ENCODE results near the gene RTN4RL1. TPM values are rescaled to one million over a fixed set of nuclear protein-coding genes. Genes with fewer than 3 reads are reported as not detected.

The RTN4RL1 gene
- not detected in 2 replicates for total RNA-seq (2014; rRNA removed; shearing (Covaris generic))
- total RNA-seq (2022), result not detected in 2 replicates
- not detected for Bru-seq, nascent RNA
- percentile 3 among the genes with signal in this experiment for BruChase-seq, experiment 1, labeled RNA remaining after a 6-hour chase
- percentile 2 among the genes with signal in this experiment for BruChase-seq, experiment 2, labeled RNA remaining after a 2-hour chase
- long read RNA-seq, result 0 reads

GRCh38 chr17:2025220-2025621 lies at the start of gene RTN4RL1:
TSS of gene RTN4RL1 (minus strand) at chr17:2025334. CDS start at chr17:2024865, 469 bp downstream.
- intact Hi-C loops (cut with micrococcal nuclease; ENCODE audit: unreplicated experiment), result no loop called here

GRCh38 chr17:2074919-2075318 lies 49.8 kb upstream of the RTN4RL1 start:
- Histone ChIP-seq H3K9me3 (ENCODE audit: low read length) (no peaks in the 10 kb centered on the region), H3K4me3 (ENCODE audit: low read depth, low read length, poor library complexity, severe bottlenecking) (no peak overlapping the region), H3K27ac (ENCODE audit: low read depth, low read length, poor library complexity, severe bottlenecking) (no peak overlapping the region), H3K36me3 (ENCODE audit: insufficient read depth, low read length) (no peaks in the 10 kb centered on the region; the same call in 1 of the 2 replicates), H3K4me1 (ENCODE audit: insufficient read depth, low read length, poor library complexity, severe bottlenecking) (no peaks in the 10 kb centered on the region), H2AFZ (ENCODE audit: low read length) (no peak overlapping the region), H4K20me1 (ENCODE audit: insufficient read depth, low read length) (no peaks in the 10 kb centered on the region), H3K79me2 (ENCODE audit: insufficient read depth, low read depth, low read length) (no peaks in the 10 kb centered on the region), H3K9me2 (ENCODE audit: insufficient read depth, low read length) (no peaks in the 10 kb centered on the region), H3K4me2 (ENCODE audit: low read length) (no peak overlapping the region)
- TF ChIP-seq CTCF (conservative IDR thresholded peaks at IDR 0.05; ENCODE audit: low read length), result no peak
- TF ChIP-seq EZH2phosphoT487 (IDR thresholded peaks at IDR 0.05; ENCODE audit: borderline replicate concordance, low read depth, low read length), result no peak
- ChIA-PET CTCF (ENCODE audit: unreplicated experiment) (no interaction called here), POLR2A (interaction anchor here (0.6 kb wide), 1 partner anchor 213 kb away, joined by 3 read pairs; no protein-coding TSS in a partner anchor)
- no peak for DNase-seq (ENCODE audit: low spot score)
- no TSS peak for BruUV-seq (replicated peaks)
- intact Hi-C loops (cut with micrococcal nuclease; ENCODE audit: unreplicated experiment), result no loop called here

More at GRCh38 chr17:2025220-2025621, at the start of gene RTN4RL1:
- POLR2A ChIA-PET, result no interaction called here
- DNase-seq (ENCODE audit: low spot score), result peak; percentile 22
- H3K79me2 ChIP-seq (ENCODE audit: insufficient read depth, low read depth, low read length), result no peaks in the 10 kb centered on the region
- peaks cover 9% of the 10 kb centered on the region for H3K4me1 ChIP-seq (ENCODE audit: insufficient read depth, low read length, poor library complexity, severe bottlenecking)
- no peaks in the 10 kb centered on the region for H3K36me3 ChIP-seq (ENCODE audit: insufficient read depth, low read length)
- no peak within 1 kb of the TSS for H2AFZ ChIP-seq (ENCODE audit: low read length)
- H3K4me2 ChIP-seq (ENCODE audit: low read length), result peak within 1 kb of the TSS; percentile 45
- TF ChIP-seq CTCF (conservative IDR thresholded peaks at IDR 0.05; ENCODE audit: low read length) (no peak), EZH2phosphoT487 (IDR thresholded peaks at IDR 0.05; ENCODE audit: borderline replicate concordance, low read depth, low read length) (no peak)
- no TSS peak for BruUV-seq (replicated peaks)
- no peaks in the 10 kb centered on the region for H4K20me1 ChIP-seq (ENCODE audit: insufficient read depth, low read length)
- H3K9me2 ChIP-seq (ENCODE audit: insufficient read depth, low read length), result no peaks in the 10 kb centered on the region
- H3K4me3 ChIP-seq (ENCODE audit: low read depth, low read length, poor library complexity, severe bottlenecking), result peak within 1 kb of the TSS; percentile 34
- CTCF ChIA-PET (ENCODE audit: unreplicated experiment), result no interaction called here
- no peaks in the 10 kb centered on the region for H3K9me3 ChIP-seq (ENCODE audit: low read length)
- H3K27ac ChIP-seq (ENCODE audit: low read depth, low read length, poor library complexity, severe bottlenecking), result no peak within 1 kb of the TSS
